Right ventricle myocardium superior (tissue), 1 donor: ENCODE results near the gene ANTXR1. TPM values are rescaled to one million over a fixed set of nuclear protein-coding genes. Genes with fewer than 3 reads are reported as not detected.
A peak's percentile ranks its signal among the peaks of the same experiment; 100 is the strongest.

ENCODE experiments used
- ATAC-seq: fragments of 200-7000 bp; cut with Tn5 transposase; one replicate; pipeline ENCODE4 v1.9.1; 2020; ENCODE audit warnings: mild to moderate bottlenecking; ENCODE audit not compliant: poor library complexity
- DNase-seq: peaks from one replicate; pipeline ENCODE4 v3.0.0-alpha.2; 2020
- intact Hi-C: fragments of 100-400 bp; cut with DNase I; formaldehyde crosslinking; loops from one replicate; pipeline ENCODE4 v1.11.2; 2022
- total RNA-seq: library from RNA; stranded (reverse); fragmentation: NEBNext Ultra II Directional; extraction: Animal tissue kit (Norgen Biotek cat#: 25700); gene quantifications from one replicate; pipeline ENCODE4 v1.2.1, GENCODE V29; 2021
- donor health status: DM: no; HTN: yes; CAD: no; lungs with severe emphysema.

ANTXR1 gene
- total RNA-seq, 1 donor from 2014 or later, result 31.2 TPM

DNA sequence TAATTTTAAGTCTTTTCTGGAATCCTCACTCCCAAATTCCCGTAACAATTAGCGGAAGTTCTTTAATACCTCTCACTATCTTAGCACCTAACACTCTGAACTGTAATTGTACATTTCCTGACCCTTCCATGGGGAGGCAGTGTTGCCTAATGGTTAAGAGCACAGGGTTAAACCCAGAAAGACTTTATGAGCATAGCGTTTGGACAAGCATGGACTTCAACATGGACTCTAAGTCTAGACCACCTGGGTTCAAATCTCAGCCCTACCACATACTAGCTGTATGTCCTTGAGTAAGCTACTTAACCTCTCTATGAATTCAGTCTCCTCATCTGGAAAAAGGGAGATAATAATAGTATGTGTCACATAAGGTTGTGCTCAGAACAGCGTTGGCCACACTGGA, 13.0 kb downstream of the ANTXR1 start:
- no peak for DNase-seq
- peak; percentile 84 for ATAC-seq
- intact Hi-C loops, result loop anchor here (2.0 kb wide), 1 partner anchor 281 kb away; no protein-coding TSS in a partner anchor

DNA sequence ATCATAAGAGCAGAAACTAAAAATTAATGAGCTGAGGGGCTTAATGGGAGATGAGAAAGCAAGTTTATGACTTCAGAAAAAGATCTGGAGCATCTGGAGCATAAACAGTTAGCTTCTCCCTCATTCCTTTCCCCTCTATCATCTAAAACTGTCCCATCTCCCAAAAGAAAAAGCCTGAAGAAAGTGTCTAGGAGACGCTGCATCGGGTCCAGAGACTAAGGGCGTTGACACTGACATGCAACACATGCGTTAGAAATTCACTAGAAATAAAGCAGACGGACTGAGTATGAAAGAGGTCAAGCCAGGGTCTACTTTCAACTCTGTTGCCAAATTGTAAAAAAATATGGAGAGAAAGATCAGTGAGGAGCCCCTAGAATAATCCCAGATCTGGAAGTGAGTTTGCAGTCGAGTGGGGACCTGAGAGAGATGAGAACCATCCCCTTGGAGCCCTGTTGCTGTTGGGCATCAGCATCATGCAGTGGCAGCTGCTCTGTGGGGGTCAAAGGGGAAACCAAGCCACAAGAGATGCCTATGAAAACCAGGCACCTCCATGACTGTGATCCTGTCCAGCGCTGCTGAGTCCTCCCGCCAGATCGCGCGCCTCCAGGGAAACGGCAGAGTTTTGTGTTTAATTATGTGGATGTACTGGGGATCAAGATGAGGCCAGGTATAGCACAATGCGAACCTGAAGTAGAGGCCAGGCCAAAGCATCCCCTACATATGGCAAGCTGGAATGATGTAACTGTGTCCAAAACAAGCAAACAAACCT, 13.9 kb downstream of the ANTXR1 start:
- ATAC-seq (no peak), DNase-seq (no peak)
- intact Hi-C loops, result loop anchor here (2.0 kb wide), 1 partner anchor 280 kb away; no protein-coding TSS in a partner anchor

DNA sequence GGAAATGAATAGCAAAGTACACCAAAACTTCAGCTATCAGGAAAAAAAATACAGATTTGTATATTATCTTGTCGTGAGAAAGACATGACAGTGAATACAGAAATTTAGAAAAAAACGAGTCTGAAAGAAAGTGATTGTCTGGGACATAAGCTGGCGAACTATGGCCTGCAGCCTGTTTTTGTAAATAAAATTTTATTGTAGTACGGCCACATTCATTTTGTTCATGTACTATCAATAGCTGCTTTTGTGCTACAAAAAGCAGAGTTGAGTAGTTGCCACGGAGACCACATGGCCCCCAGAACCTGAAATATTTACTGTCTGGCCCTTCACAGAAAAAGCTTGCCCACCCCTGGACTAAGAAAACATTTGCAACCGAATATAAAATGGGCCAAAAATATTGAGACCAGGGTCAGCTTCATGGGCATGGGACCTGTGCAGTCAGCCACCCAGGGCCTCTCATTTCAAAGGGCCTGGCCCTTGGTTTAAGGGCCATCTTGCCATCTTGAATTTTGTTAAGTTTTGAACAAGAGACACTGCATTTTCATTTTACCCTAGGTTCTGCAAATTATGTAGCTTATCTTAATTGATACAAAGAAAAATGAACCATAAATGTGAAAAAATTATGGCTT, 17.9 kb downstream of the ANTXR1 start:
- intact Hi-C loops, result no loop called here
- DNase-seq (no peak), ATAC-seq (no peak)

DNA sequence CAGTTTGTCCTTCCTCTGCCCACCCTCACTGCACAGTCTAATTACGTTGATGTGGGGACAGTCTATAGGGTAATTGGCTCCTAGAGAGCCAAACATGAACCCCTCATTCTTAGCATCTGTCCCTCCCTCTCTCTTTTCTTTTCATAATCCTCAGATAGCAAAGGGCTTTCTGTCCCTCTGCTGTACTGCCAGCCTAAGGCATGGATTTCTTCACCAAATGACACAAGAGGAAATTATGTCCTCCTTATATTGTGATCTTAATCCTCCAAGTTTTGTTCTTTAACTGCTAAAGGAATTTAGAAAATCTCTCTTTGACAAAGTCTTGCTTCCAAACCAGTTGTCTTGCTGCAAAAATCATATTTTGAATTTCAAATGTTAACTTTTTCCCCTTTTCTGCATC, 18.5 kb downstream of the ANTXR1 start:
- no peak for ATAC-seq
- intact Hi-C loops, result no loop called here
- no peak for DNase-seq

DNA sequence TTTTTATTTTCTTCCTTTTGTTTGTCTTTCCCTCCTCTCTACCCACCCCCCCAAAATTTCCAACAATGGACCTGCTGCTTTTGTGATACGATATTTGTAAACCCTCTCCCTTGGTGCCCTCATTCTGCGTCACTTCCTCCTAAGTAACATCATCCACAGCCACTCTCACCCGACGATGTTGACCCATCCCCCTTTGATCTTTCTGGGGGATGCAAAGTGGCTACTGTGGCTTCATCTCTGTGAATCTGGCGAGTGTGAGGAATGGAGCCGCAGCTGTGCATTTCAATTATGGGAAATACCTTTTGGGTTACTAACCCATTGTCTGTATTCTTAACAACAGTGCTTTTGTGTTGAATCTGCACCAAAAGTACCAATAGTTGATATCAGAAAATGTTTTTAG, 19.4 kb downstream of the ANTXR1 start:
- ATAC-seq (no peak), DNase-seq (no peak)
- intact Hi-C loops, result no loop called here

DNA sequence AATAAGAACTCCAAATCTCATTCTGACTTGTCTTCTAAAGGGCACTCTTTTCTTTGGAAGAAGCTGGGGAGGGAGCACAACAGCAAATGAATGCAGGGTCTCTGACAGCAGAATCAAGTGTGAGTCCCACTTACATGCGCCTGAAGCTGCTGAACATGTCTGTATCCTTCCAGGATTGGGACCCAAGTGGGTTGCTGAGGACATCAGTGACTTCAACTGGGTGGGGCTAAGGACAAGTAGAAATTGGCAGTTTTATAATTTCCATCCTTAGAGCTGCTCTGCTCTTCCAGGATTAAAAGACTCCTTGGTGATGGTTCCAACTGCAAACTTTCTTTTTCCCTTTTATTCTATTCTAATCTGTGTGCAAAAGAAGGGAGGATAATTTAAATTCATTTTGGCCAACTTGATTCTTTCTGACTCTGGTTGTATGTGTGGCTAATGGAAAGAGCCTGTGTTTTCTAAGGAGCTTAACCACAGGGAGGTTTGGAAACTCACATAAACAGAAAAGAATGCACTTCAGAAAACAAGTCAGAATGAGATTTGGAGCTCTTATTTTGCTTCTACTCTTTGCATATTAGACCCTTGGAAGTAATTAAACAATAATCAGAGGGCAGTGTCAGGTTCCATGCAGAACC, 20.6 kb downstream of the ANTXR1 start:
- no peak for DNase-seq
- peak; percentile 79 for ATAC-seq
- intact Hi-C loops, result no loop called here

DNA sequence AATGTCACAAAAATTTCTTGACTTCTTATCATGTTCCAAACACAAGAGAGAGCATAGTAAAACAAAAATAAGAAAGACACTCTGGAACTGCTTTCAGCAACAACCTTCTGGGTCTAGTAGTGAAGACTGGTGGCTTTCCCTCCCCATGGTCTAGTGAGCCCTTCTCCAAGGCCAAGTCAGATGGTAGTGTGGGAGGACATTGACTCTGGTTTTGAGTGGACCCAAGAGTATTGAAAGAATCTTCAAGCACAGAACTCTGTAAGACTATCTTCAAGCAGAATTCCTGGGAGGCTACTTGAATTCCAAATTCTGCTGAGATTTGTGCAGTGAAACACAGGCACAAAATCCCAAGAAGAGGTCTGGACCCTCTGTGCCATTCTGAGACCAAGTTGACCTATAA, 21.1 kb downstream of the ANTXR1 start:
- ATAC-seq, result no peak
- intact Hi-C loops, result no loop called here
- no peak for DNase-seq

DNA sequence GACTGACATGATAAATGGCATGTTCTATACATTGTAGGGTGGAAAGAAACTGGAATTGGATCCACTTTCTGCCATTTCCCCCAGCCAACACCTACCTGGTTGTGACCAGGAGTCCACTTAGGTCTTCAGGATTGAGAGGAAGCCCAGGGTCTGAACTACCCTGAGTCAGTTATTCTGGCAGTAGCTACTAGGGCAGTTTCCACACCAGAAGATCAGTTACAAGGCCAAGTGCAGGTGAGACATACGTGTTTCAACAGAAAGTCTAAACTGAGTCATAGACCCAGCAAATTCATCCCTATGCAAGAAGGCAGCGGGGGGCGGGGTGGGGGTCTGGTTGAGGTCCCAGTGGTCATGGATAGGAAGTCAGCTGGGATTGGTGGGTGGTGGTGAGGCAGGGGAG, 21.9 kb downstream of the ANTXR1 start:
- ATAC-seq, result no peak
- no peak for DNase-seq
- intact Hi-C loops, result no loop called here

DNA sequence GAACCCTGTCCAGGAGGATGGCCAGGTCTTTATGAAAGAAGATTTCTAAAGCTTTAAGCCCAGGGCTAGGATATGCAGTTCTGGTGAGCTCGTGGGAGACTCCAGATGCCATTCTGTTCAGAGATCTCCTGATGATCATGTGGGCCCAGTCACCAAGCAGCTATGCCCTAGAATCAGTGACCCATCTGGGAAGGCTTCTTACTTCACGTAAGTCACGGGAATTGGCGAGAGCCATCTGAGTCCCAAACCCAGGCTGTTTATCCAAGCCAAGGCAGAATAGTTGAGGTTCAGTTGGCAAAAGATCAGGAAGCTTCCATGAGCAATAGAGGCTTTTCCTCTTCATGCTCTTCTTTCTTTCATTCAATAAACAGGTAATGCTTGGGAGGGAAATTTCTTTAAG, 23.9 kb downstream of the ANTXR1 start:
- no peak for ATAC-seq
- no peak for DNase-seq
- intact Hi-C loops, result no loop called here

DNA sequence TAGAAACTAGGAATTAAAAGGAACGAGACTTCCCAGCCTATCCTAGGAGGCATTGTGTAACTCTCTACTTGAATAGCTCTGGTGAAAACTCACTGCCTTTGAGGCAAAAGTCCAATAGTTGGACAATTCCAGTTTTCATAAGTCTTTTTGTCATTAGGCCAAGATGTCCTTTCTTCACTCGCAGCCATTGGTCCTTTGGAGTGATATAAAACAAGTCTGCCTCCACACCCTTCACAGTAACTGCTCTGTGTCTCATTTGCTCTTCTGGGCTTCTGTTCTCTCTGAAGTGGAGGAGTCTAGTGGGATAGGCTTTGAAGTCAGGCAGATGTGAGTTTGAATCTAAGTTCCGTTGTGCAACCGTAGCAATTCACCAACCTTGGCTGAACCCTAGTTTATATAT, 28.2 kb downstream of the ANTXR1 start:
- ATAC-seq (peak; percentile 87), DNase-seq (no peak)
- intact Hi-C loops, result no loop called here

DNA sequence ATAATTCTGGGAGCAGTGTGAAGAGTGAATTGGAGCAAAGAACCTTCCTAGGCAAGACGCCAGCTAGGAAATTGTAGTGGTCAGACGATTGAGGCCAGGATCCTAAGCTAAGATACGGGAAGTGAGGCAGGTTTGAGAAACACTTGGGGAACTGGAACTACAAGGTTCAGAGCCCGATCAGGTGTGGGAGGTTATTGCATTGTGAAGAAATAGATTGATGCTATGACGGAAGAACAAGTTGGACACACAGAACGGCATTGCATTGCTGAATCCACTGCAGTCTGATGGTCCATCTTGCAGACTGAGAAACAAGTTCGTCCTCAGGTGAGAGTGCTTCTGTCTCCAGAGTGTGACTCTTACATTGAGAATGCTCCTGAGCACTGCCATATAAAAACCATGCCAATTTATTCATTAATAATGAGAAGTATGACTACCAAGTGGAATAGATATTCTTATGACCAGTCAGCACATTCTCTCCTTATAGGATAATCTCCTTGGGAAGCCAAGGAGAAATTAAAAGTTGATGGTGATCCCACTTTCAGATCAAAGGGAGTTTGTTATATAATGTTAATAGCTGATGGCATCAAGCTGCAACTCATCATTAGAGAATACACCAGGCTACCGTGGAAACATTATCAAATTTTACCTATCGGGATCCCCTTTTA, 30.9 kb downstream of the ANTXR1 start:
- ATAC-seq (no peak), DNase-seq (no peak)
- intact Hi-C loops, result no loop called here

DNA sequence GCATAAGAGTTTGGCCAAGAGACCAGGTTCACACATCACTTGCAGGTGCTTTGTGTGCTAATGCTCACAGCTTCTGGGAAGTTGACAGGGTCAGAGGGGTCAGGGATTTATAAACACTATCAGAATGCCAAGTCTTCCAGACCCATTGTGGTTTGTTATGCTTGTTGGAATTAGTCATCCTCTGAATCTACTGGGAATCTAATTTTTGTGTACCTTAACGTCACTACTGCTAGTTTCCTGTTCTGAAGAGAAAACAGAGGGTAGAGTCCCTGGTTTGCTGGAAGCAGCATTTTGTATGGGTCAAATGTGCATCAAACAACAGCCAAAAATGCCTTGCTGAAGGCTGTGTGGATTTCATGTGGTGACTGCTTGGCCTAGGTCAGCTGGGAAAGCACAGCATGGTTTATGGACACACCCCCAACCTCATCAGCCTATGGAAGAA, 33.3 kb downstream of the ANTXR1 start:
- ATAC-seq, result no peak
- intact Hi-C loops, result no loop called here
- DNase-seq, result no peak

DNA sequence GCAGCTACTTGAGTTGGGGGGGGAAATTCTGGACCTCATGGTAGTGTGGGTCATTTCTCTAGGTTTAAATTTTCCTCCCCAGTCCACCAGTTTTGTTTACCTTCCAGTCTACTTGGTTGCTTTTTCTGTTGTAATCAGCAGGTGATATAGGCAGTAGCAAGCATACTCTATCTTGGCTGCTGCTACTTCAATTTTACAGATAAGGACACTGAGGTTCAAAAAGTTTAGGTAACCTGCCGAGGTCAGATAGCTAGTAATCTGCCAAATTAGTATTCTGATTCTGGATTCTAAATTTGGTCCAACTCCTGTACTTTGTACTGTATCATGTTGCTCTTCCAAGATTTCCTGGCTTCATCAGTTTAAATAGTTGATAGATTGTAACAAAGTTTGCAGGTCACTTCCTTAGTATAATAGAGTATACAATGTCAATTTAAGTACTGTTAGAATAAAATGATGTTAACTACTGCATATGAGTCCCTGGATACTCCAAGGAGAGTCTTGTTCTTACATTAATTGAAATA, 34.7 kb downstream of the ANTXR1 start:
- DNase-seq (no peak), ATAC-seq (no peak)
- intact Hi-C loops, result no loop called here

DNA sequence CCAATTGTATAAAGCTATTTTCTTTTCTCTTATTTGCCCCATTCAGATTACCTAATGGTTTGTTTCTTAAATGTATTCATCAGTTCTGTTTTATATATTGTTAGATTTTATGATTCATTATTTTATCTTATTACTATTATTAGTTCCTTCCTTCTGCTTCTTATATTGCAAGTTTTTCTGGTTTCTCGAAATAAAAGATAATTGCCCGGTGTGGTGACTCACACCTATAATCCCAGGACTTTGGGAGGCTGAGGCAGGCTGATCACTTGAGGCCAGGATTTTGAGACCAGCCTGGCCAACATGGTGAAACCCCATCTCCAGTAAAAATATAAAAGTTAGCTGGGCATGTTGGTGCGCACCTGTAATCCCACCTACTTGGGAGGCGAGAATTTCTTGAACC, 37.8 kb downstream of the ANTXR1 start:
- DNase-seq (no peak), ATAC-seq (no peak)
- intact Hi-C loops, result no loop called here

DNA sequence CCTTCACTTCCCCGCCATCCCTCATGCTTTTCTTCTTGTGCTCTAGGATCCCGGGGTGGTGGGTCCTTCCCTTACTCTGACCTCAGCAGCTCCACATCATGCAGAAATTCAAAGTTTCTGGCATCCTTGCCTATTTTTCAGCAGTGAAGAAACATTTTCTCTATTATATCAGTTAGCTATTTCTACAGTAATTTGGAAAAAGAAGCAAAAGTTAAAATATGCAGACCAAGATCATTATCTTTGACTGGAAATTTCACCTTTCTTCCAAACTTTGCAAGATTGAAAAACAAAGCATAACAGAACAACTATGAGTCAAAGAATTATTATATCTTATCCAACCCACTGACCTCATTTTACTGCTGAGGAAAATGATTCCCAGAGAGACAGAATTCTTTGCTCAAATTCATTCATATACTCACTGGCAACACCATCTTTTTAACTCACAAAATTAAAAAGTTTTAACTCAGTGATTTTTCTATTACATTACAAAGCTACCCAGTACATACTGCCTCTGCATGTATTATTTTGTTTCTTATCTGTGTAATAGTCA, 40.5 kb downstream of the ANTXR1 start:
- ATAC-seq, result peak; percentile 65
- intact Hi-C loops, result no loop called here

DNA sequence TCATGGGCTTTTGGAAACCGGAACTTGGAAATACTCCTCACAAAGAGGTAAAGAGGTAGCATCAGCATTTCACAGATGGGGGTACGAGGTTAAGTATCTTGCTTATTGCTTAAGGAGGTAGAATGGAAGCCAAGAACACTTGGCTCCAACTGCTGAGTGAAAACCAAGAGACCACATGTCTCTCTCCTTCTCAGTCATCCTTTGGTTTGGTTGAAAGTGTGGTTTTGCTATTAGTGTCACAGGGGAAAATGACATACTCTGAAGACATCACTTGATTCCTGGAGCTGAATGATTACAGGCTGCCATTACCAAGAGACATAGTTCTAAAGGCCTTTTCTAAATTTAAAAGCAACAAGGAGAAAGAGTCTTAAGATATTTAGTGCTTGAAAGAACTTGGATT, 41.5 kb downstream of the ANTXR1 start:
- intact Hi-C loops, result no loop called here
- DNase-seq, result no peak
- ATAC-seq, result peak; percentile 89

More for the DNA sequence above, 40.5 kb downstream of the ANTXR1 start:
- DNase-seq, result no peak

DNA sequence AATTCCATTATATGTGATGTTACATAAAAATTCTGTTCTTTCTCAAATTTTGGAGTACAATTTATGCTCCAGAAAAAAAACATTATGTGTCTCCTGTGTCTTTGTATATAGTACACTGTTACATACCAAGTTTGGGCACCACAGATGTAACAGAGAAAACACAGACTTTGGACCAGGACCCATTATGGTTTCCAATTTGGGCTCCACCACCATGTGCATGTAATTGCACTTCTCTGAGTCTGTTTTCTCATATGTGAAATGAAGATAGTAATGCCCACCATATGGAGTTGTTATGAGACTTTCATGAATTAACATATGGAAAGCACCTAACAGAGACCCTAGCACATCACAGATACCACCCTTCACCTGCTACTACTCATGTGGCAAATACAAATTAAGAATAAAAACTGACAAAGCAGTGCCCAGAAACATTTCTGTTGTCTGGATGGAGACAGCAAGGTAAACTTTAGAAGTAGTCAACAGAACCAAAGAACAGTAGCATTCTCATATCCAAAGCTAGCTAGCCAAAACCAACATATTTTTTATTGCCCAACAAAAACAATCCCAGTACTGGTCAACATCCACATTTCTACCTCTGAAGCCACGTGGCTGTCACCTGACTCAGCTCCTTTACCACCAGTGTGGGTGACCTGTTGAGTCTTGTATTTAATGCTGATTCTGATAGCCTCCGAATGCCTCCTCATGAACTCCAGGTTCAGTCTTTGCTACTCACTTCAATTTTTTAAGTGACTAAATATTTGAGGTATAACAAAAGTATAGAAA, 42.9 kb downstream of the ANTXR1 start:
- ATAC-seq, result no peak
- intact Hi-C loops, result no loop called here
- no peak for DNase-seq

DNA sequence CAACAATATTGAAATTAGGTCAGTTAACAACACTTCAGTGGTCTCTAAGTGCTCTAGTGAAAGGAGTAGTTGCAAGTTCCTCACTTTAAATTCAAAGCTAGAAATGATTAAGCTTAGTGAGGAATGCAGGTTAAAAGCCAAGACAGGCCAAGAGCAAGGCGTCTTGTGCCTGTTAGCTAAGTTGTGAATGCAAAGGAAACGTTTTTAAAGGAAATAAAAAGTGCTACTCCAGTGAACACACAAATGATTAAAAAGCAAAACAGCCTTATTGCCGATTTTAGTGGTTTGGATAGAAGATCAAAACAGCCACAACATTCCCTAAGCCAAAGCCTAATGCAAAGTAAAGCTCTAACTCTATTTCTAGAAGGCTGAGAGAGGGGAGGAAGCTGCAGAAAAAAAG, 44.7 kb downstream of the ANTXR1 start:
- ATAC-seq (no peak), DNase-seq (no peak)
- intact Hi-C loops, result no loop called here
